ENCODE data around the gene MACROH2A2.

- TF ChIP-seq HOXA7 (CRISPR knock-in tag; IDR thresholded peaks at IDR 0.05) (no peak), HNRNPL (IDR thresholded peaks at IDR 0.05; ENCODE audit: low read depth, low read length) (no peak), IKZF4 (CRISPR knock-in tag; IDR thresholded peaks at IDR 0.05; ENCODE audit: borderline replicate concordance, low read depth, not compliant biosample characterization) (no peak), KDM6A (CRISPR knock-in tag; IDR thresholded peaks at IDR 0.05; ENCODE audit: low read depth) (no peak), POLR2AphosphoS5 (IDR thresholded peaks at IDR 0.05; ENCODE audit: low read depth, low read length) (no peak), BCL3 (CRISPR knock-in tag; IDR thresholded peaks at IDR 0.05) (no peak)
Observed at GRCh38 chr10:70063418-70064098, 10.9 kb downstream of the MACROH2A2 start.
